ENCODE results near the gene LCN1. TPM values are rescaled to one million over a fixed set of nuclear protein-coding genes. Genes with fewer than 3 reads are reported as not detected.

LCN1 gene
- polyA plus RNA-seq, 1 donor from 2014 or later, result not detected

DNA sequence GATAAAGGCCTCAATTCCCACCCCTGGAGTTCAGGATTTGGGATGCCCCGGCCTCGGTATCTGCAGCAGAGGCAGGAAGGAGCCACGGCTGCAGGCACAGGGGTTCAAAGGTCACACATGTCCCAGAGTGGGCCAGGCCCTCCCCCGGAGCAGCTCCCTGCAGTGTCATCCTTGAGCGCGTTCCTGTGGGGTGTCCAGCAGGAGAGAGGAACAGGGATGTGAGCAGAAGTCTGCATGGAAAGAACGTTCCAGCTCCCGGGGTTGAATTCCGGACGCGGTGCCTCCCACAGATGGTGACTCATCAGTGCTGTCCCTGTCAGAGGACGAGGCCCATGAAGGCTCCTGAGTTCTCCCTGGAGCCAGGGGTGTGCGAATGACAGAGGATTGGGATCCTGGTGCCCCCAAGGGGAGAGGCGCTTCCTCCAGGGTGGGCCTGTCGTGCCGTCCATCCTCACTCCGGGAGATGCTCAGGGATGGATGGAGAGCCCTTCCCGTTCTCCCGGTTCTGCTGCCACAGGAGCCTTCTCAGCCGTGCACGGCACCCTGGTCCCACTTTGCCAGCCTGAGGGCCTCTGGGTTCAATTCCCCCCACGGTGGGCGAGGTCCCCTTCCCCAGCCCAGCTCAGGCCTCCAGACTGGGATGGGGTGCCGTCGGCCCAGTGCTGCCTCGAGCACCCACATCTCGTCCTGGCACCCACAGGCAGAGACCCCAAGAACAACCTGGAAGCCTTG, 3.1 kb downstream of the LCN1 start:
- Histone ChIP-seq H3K79me2 (replicated peaks; ENCODE audit: insufficient read depth, low read length) (no peaks in the 10 kb centered on the region), H3K9me2 (ENCODE audit: insufficient read depth, low read length) (no peaks in the 10 kb centered on the region), H3F3A (ENCODE audit: insufficient read depth, low read length, poor library complexity, severe bottlenecking) (no peaks in the 10 kb centered on the region), H3K27me3 (ENCODE audit: insufficient read depth, low read depth, low read length) (no peaks in the 10 kb centered on the region), H3K9ac (ENCODE audit: low read length) (no peak overlapping the region), H2AFZ (ENCODE audit: low read depth, low read length) (no peak overlapping the region), H3K4me3 (ENCODE audit: low read length) (no peak overlapping the region), H3K4me2 (ENCODE audit: low read length) (no peak overlapping the region), H4K20me1 (ENCODE audit: insufficient read depth) (no peaks in the 10 kb centered on the region), H3K27ac (ENCODE audit: low read length) (no peak overlapping the region), H3K36me3 (ENCODE audit: insufficient read depth, low read length) (no peaks in the 10 kb centered on the region), H3K9me3 (ENCODE audit: low read length) (no peaks in the 10 kb centered on the region)
- TF ChIP-seq EZH2 (IDR thresholded peaks at IDR 0.05; ENCODE audit: borderline replicate concordance, insufficient read depth, low read length, poor library complexity, severe bottlenecking), result no peak
- TF ChIP-seq, protein P1, sequence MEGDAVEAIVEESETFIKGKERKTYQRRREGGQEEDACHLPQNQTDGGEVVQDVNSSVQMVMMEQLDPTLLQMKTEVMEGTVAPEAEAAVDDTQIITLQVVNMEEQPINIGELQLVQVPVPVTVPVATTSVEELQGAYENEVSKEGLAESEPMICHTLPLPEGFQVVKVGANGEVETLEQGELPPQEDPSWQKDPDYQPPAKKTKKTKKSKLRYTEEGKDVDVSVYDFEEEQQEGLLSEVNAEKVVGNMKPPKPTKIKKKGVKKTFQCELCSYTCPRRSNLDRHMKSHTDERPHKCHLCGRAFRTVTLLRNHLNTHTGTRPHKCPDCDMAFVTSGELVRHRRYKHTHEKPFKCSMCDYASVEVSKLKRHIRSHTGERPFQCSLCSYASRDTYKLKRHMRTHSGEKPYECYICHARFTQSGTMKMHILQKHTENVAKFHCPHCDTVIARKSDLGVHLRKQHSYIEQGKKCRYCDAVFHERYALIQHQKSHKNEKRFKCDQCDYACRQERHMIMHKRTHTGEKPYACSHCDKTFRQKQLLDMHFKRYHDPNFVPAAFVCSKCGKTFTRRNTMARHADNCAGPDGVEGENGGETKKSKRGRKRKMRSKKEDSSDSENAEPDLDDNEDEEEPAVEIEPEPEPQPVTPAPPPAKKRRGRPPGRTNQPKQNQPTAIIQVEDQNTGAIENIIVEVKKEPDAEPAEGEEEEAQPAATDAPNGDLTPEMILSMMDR (IDR thresholded peaks at IDR 0.05; ENCODE audit: poor library complexity, severe bottlenecking), result no peak
- TF ChIP-seq, protein P2, sequence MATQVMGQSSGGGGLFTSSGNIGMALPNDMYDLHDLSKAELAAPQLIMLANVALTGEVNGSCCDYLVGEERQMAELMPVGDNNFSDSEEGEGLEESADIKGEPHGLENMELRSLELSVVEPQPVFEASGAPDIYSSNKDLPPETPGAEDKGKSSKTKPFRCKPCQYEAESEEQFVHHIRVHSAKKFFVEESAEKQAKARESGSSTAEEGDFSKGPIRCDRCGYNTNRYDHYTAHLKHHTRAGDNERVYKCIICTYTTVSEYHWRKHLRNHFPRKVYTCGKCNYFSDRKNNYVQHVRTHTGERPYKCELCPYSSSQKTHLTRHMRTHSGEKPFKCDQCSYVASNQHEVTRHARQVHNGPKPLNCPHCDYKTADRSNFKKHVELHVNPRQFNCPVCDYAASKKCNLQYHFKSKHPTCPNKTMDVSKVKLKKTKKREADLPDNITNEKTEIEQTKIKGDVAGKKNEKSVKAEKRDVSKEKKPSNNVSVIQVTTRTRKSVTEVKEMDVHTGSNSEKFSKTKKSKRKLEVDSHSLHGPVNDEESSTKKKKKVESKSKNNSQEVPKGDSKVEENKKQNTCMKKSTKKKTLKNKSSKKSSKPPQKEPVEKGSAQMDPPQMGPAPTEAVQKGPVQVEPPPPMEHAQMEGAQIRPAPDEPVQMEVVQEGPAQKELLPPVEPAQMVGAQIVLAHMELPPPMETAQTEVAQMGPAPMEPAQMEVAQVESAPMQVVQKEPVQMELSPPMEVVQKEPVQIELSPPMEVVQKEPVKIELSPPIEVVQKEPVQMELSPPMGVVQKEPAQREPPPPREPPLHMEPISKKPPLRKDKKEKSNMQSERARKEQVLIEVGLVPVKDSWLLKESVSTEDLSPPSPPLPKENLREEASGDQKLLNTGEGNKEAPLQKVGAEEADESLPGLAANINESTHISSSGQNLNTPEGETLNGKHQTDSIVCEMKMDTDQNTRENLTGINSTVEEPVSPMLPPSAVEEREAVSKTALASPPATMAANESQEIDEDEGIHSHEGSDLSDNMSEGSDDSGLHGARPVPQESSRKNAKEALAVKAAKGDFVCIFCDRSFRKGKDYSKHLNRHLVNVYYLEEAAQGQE (IDR thresholded peaks at IDR 0.05; ENCODE audit: borderline replicate concordance), result no peak
- no peak for TF ChIP-seq RAD21 (conservative IDR thresholded peaks at IDR 0.05)
- no peak for TF ChIP-seq POLR2AphosphoS5 (IDR thresholded peaks at IDR 0.05)
- TF ChIP-seq MXI1 (conservative IDR thresholded peaks at IDR 0.05; ENCODE audit: poor library complexity, severe bottlenecking), result no peak
- TF ChIP-seq SMC3 (conservative IDR thresholded peaks at IDR 0.05; ENCODE audit: poor library complexity), result no peak
- no peak for TF ChIP-seq EP300 (conservative IDR thresholded peaks at IDR 0.05; ENCODE audit: poor library complexity, severe bottlenecking)
- TF ChIP-seq TAF1 (IDR thresholded peaks at IDR 0.05; ENCODE audit: low read depth), result no peak

DNA sequence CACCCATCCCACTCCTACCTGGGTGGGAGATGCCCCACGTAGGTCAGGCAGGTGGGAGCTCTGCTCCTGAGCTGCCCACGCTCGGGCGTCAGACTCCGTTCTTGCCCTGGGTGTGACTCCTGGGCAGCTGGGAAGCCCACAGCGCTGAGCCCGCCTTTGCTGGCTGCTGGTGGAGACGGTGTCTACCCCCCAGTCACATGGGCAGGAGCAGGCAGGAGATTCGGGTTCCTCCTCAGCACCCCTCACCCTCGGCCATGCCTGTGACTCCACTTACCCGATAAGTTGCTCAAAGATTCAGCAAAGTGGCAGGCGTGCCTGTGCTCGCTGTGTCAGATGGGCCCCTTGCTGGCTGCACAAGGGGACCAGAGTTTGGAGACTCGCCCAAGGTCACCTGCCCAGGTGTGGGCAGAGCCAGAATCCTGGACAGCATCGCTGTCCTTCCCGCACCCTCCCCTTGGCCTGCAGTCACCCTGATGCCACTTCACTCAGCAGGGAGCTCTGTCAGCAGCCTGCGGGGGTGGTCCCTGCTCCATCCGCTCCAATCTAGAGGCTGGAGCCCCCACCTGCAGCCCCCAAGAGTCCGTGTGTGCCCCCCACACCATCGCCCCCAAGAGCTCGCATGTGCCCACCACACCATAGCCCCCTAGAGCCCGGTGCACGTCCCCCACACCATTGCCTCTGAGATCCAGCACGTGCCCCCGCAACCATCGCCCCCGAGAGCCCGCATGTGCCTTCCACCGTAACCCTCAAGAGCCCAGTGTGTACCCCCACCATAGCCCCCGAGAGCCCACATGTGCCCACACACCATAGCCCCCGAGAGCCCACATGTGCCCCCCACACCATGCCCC, 4.2 kb downstream of the LCN1 start:
- Histone ChIP-seq H2AFZ (ENCODE audit: low read depth, low read length) (no peak overlapping the region), H3K27me3 (ENCODE audit: insufficient read depth, low read depth, low read length) (no peaks in the 10 kb centered on the region), H3K36me3 (ENCODE audit: insufficient read depth, low read length) (no peaks in the 10 kb centered on the region), H3K4me3 (ENCODE audit: low read length) (no peak overlapping the region), H3K4me2 (ENCODE audit: low read length) (no peak overlapping the region), H3K9ac (ENCODE audit: low read length) (no peak overlapping the region), H3K9me2 (ENCODE audit: insufficient read depth, low read length) (no peaks in the 10 kb centered on the region), H3K79me2 (replicated peaks; ENCODE audit: insufficient read depth, low read length) (no peaks in the 10 kb centered on the region), H3F3A (ENCODE audit: insufficient read depth, low read length, poor library complexity, severe bottlenecking) (no peaks in the 10 kb centered on the region), H3K27ac (ENCODE audit: low read length) (no peak overlapping the region), H3K9me3 (ENCODE audit: low read length) (no peaks in the 10 kb centered on the region), H4K20me1 (ENCODE audit: insufficient read depth) (no peaks in the 10 kb centered on the region)
- TF ChIP-seq, protein P2 (IDR thresholded peaks at IDR 0.05; ENCODE audit: borderline replicate concordance), result no peak
- TF ChIP-seq RAD21 (conservative IDR thresholded peaks at IDR 0.05) (no peak), SMC3 (conservative IDR thresholded peaks at IDR 0.05; ENCODE audit: poor library complexity) (no peak), EZH2 (IDR thresholded peaks at IDR 0.05; ENCODE audit: borderline replicate concordance, insufficient read depth, low read length, poor library complexity, severe bottlenecking) (no peak), EP300 (conservative IDR thresholded peaks at IDR 0.05; ENCODE audit: poor library complexity, severe bottlenecking) (no peak), POLR2AphosphoS5 (IDR thresholded peaks at IDR 0.05) (no peak), TAF1 (IDR thresholded peaks at IDR 0.05; ENCODE audit: low read depth) (no peak), MXI1 (conservative IDR thresholded peaks at IDR 0.05; ENCODE audit: poor library complexity, severe bottlenecking) (no peak)
- TF ChIP-seq, protein P1 (IDR thresholded peaks at IDR 0.05; ENCODE audit: poor library complexity, severe bottlenecking), result no peak

Measured in neural cell (in vitro differentiated cells).